CD4-positive, alpha-beta T cell (primary cell): ENCODE results near the gene ABHD16A. TPM values are rescaled to one million over a fixed set of nuclear protein-coding genes. Genes with fewer than 3 reads are reported as not detected.
A peak's percentile ranks its signal among the peaks of the same experiment; 100 is the strongest.

Source experiments
- ATAC-seq: fragments of 200-7000 bp; cut with Tn5 transposase; one replicate; pipeline ENCODE4 v1.10.0; 2022; ENCODE audit warnings: mild to moderate bottlenecking; ENCODE audit not compliant: poor library complexity
- CTCF ChIA-PET: fragments of 350-600 bp; sonication (Branson Sonifier 250); formaldehyde crosslinking; loops from one replicate; lab custom pipeline; 2021; ENCODE audit warnings: antibody characterized with exemption, inconsistent platforms; lab: Charles Lee
- POLR2A ChIA-PET: fragments of 350-600 bp; sonication (Branson Sonifier 250); formaldehyde crosslinking; loops from one replicate; lab custom pipeline; 2021; ENCODE audit warnings: antibody characterized with exemption, inconsistent platforms; lab: Charles Lee
- DNase-seq, 14 experiments: peaks; one replicate each; pipeline ENCODE4 v3.0.0-alpha.2; 2013 to 2020; ENCODE audit warnings: mixed read lengths in 2 of 14
- H3K27ac ChIP-seq, 2 donors: one replicate each; pipeline versions ENCODE4 v1.5.1 to v1.7.0; 2013; ENCODE audit warnings: low read length in 2 of 2, low read depth in 1 of 2, mild to moderate bottlenecking in 1 of 2
- H3K27me3 ChIP-seq, 2 experiments: 1 replicate in 1 of 2; 2 replicates in 1 of 2; pipeline versions ENCODE4 v1.6.1 to v1.7.0; 2013; ENCODE audit warnings: low read length in 2 of 2, control low read depth in 1 of 2, mild to moderate bottlenecking in 1 of 2, moderate library complexity in 1 of 2; ENCODE audit not compliant: insufficient read depth in 2 of 2, control insufficient read depth in 1 of 2
- H3K36me3 ChIP-seq: one replicate; pipeline ENCODE4 v1.6.1; 2013; ENCODE audit warnings: low read length, control low read depth; ENCODE audit not compliant: insufficient read depth
- H3K4me1 ChIP-seq: one replicate; pipeline ENCODE4 v1.6.1; 2013; ENCODE audit warnings: low read length, control low read depth; ENCODE audit not compliant: insufficient read depth
- H3K4me3 ChIP-seq: one replicate; pipeline ENCODE4 v1.5.1; 2013; ENCODE audit warnings: mild to moderate bottlenecking, low read length, moderate library complexity
- H3K9me3 ChIP-seq, 2 experiments: 1 replicate in 1 of 2; 2 replicates in 1 of 2; pipeline versions ENCODE4 v1.6.1 to v1.7.0; 2013; ENCODE audit warnings: low read length in 2 of 2, mild to moderate bottlenecking in 2 of 2, control low read depth in 1 of 2, moderate library complexity in 1 of 2; ENCODE audit not compliant: control insufficient read depth in 1 of 2, insufficient read depth in 1 of 2
- H3K27ac Mint-ChIP-seq: one replicate; pipeline ENCODE4 v1.8.0; 2020; ENCODE audit warnings: mixed read lengths
- H3K27me3 Mint-ChIP-seq: one replicate; pipeline ENCODE4 v1.8.0; 2021; ENCODE audit warnings: mixed read lengths
- H3K36me3 Mint-ChIP-seq: one replicate; pipeline ENCODE4 v1.8.0; 2021; ENCODE audit warnings: low read depth, mixed read lengths
- H3K4me1 Mint-ChIP-seq: one replicate; pipeline ENCODE4 v1.8.0; 2021; ENCODE audit warnings: low read depth, mixed read lengths
- H3K4me3 Mint-ChIP-seq: one replicate; pipeline ENCODE4 v1.8.0; 2020; ENCODE audit warnings: mild to moderate bottlenecking, mixed read lengths
- H3K9me3 Mint-ChIP-seq: one replicate; pipeline ENCODE4 v1.8.0; 2020; ENCODE audit warnings: mixed read lengths
- intact Hi-C, 2 experiments: fragments of 100-400 bp; cut with DNase I in 1 of 2; cut with micrococcal nuclease in 1 of 2; formaldehyde crosslinking; loops; one replicate each; pipeline versions ENCODE4 v1.15.1 to v1.9.0; 2023 to 2025; cut with DNase I, micrococcal nuclease
- total RNA-seq, 174 experiments: library from RNA in 2 of 174; stranded (reverse) in 2 of 174; gene quantifications; one replicate each; pipeline ENCODE4 v1.2.3 and lab custom pipeline; 2021 to 2026
- TF ChIP-seq, protein P1 (sequence below): fragments of 200-600 bp; IDR thresholded peaks from one replicate; pipeline ENCODE4 v1.8.0; 2022; ENCODE audit warnings: antibody characterized with exemption, mild to moderate bottlenecking

ABHD16A gene
- total RNA-seq, 2 experiments from 2014 or later: 52.3 to 59.3 TPM

- Histone ChIP-seq H3K9me3 (no peaks in the 10 kb centered on the region), H3K27me3 (no peaks in the 10 kb centered on the region), H3K4me3 (no peak overlapping the region), H3K36me3 (no peaks in the 10 kb centered on the region), H3K27ac (no peak overlapping the region), H3K4me1 (peaks cover 40% of the 10 kb centered on the region)
- TF ChIP-seq, protein P1, sequence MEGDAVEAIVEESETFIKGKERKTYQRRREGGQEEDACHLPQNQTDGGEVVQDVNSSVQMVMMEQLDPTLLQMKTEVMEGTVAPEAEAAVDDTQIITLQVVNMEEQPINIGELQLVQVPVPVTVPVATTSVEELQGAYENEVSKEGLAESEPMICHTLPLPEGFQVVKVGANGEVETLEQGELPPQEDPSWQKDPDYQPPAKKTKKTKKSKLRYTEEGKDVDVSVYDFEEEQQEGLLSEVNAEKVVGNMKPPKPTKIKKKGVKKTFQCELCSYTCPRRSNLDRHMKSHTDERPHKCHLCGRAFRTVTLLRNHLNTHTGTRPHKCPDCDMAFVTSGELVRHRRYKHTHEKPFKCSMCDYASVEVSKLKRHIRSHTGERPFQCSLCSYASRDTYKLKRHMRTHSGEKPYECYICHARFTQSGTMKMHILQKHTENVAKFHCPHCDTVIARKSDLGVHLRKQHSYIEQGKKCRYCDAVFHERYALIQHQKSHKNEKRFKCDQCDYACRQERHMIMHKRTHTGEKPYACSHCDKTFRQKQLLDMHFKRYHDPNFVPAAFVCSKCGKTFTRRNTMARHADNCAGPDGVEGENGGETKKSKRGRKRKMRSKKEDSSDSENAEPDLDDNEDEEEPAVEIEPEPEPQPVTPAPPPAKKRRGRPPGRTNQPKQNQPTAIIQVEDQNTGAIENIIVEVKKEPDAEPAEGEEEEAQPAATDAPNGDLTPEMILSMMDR: no peak
- no peak for ATAC-seq
- Mint-ChIP-seq H3K27ac (no peak overlapping the region), H3K4me3 (peak overlapping the region; percentile 49), H3K36me3 (peaks cover 11% of the 10 kb centered on the region), H3K4me1 (peaks cover 41% of the 10 kb centered on the region), H3K27me3 (no peaks in the 10 kb centered on the region), H3K9me3 (no peaks in the 10 kb centered on the region)
- CTCF ChIA-PET: interaction anchor here (4.9 kb wide), 1 partner anchor 28 kb away, joined by 34 read pairs; no protein-coding TSS in a partner anchor
- DNase-seq: no peak
- POLR2A ChIA-PET: interaction anchor here (0.6 kb wide), 1 partner anchor 160 kb away, joined by 3 read pairs; no protein-coding TSS in a partner anchor
- intact Hi-C loops: no loop called here
Observed at GRCh38 chr6:31741815-31742214, 38.7 kb upstream of the ABHD16A start.

GRCh38 chr6:31740397-31741223 is 37.5 kb upstream of the ABHD16A start:
- H3K4me1 ChIP-seq: peaks cover 47% of the 10 kb centered on the region
- H3K9me3 ChIP-seq: no peaks in the 10 kb centered on the region
- Mint-ChIP-seq H3K4me3 (peak overlapping the region; percentile 90), H3K9me3 (no peaks in the 10 kb centered on the region), H3K27me3 (no peaks in the 10 kb centered on the region), H3K36me3 (peaks cover 19% of the 10 kb centered on the region), H3K4me1 (peaks cover 53% of the 10 kb centered on the region), H3K27ac (peak overlapping the region; percentile 85)
- peak overlapping the region; percentile 87 for H3K4me3 ChIP-seq
- intact Hi-C loops: no loop called here
- TF ChIP-seq, protein P1: no peak
- H3K27ac ChIP-seq: peak overlapping the region in 1 of 2 donors; percentile 43
- H3K36me3 ChIP-seq: no peaks in the 10 kb centered on the region
- POLR2A ChIA-PET: interaction anchor here (0.7 to 2.1 kb wide), 10 partner anchors 30 to 231 kb away, joined by 3 to 14 read pairs (median 5); partner anchors contain the start of genes ABHD16A, DXO, GPANK1 and LSM2
- CTCF ChIA-PET: interaction anchor here (0.9 to 4.9 kb wide), 8 partner anchors 13 to 89 kb away, joined by 3 to 41 read pairs (median 6); partner anchors contain the start of genes DDAH2 and VARS1
- ATAC-seq (no peak), DNase-seq (peak in 1 of 14 experiments; percentile 35)
- no peaks in the 10 kb centered on the region for H3K27me3 ChIP-seq

DNA sequence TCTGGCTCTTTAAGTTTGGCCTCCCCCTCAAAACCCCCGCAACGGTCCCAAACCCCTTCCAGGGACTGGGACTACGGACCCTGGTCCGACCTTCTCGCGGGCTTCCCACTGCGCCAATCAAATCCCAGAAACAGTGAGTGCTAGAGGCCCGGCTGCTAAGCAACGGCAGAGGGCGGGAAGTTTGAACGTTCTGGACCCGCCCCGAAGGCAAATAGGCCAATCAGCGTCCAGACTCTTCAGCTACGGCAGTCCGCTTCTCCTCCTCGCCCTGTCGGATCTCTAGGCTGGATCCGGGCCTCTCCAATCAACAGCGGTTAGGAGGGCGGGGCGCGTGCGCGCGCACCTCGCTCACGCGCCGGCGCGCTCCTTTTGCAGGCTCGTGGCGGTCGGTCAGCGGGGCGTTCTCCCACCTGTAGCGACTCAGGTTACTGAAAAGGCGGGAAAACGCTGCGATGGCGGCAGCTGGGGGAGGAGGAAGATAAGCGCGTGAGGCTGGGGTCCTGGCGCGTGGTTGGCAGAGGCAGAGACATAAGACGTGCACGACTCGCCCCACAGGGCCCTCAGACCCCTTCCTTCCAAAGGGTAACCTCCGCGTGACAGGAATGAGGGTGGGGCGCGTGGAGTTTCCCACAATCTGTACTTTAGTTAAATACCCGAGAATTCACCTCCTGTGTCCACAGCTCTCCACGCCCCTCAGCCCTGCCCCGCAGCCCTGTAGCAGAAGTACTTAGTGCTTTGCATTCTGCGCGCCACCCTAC is 36.7 kb upstream of the ABHD16A start, which contains the start of gene MSH5:
TSS of gene MSH5 (plus strand) at position 367 of the 758 bp plus-strand sequence. CDS start 462 bp downstream, outside the sequence.
- TF ChIP-seq, protein P1: no peak
- ChIA-PET POLR2A (interaction anchor here (0.7 to 2.8 kb wide), 17 partner anchors 10 to 232 kb away, joined by 3 to 21 read pairs (median 5); partner anchors contain the start of genes ABHD16A, BAG6, DDAH2 and DXO), CTCF (interaction anchor here (0.7 to 4.9 kb wide), 9 partner anchors 12 to 90 kb away, joined by 3 to 41 read pairs (median 6); partner anchors contain the start of genes DDAH2, LSM2 and VARS1)
- ATAC-seq: peak; percentile 85
- Histone ChIP-seq H3K36me3 (no peaks in the 10 kb centered on the region), H3K27me3 (no peaks in the 10 kb centered on the region), H3K4me3 (peak within 1 kb of the TSS; percentile 87), H3K9me3 (no peaks in the 10 kb centered on the region), H3K4me1 (peaks cover 53% of the 10 kb centered on the region), H3K27ac (peak within 1 kb of the TSS; percentile 38 to 58)
- peaks cover 61% of the 10 kb centered on the region for H3K4me1 Mint-ChIP-seq
- intact Hi-C loops: loop anchor here (2.0 to 5.0 kb wide), 5 partner anchors 33 to 77 kb away; partner anchors contain the start of genes ABHD16A (in 2 of the 2), VARS1 (in 2 of the 2), HSPA1A (in 1 of the 2) and HSPA1L (in 1 of the 2)
- H3K4me3 Mint-ChIP-seq: peak within 1 kb of the TSS; percentile 90
- H3K27me3 Mint-ChIP-seq: no peaks in the 10 kb centered on the region
- DNase-seq: peak; percentile 85 to 98 (median 93)
- H3K36me3 Mint-ChIP-seq: peaks cover 27% of the 10 kb centered on the region
- peak within 1 kb of the TSS; percentile 85 for H3K27ac Mint-ChIP-seq
- no peaks in the 10 kb centered on the region for H3K9me3 Mint-ChIP-seq
